B cell (primary cell): ENCODE data around the gene BAK1. TPM values are rescaled to one million over a fixed set of nuclear protein-coding genes. Genes with fewer than 3 reads are reported as not detected.

Source experiments
- ATAC-seq: fragments of 200-7000 bp; cut with Tn5 transposase; one replicate; pipeline ENCODE4 v1.10.0; 2021; ENCODE audit warnings: low read depth, mild to moderate bottlenecking, moderate number of reproducible peaks, moderate library complexity
- CTCF ChIA-PET: fragments of 350-600 bp; sonication (Branson Sonifier 250); formaldehyde crosslinking; loops from one replicate; lab custom pipeline; 2021; ENCODE audit warnings: antibody characterized with exemption, inconsistent platforms; lab: Charles Lee
- POLR2A ChIA-PET: fragments of 350-600 bp; sonication (Branson Sonifier 250); formaldehyde crosslinking; loops from one replicate; lab custom pipeline; 2021; ENCODE audit warnings: antibody characterized with exemption; lab: Charles Lee
- DNase-seq: peaks from one replicate; pipeline ENCODE4 v3.0.0; 2013
- H2AFZ ChIP-seq: 2 replicates; pipeline ENCODE4 v1.6.1; 2012; ENCODE audit warnings: mild to moderate bottlenecking, low read depth, low read length; ENCODE audit not compliant: insufficient read depth, poor library complexity, severe bottlenecking
- H3K27ac ChIP-seq, 2 donors: 1 replicate in 1 of 2; 2 replicates in 1 of 2; pipeline ENCODE4 v1.5.1; 2012 to 2013; ENCODE audit warnings: low read length in 2 of 2, mild to moderate bottlenecking in 2 of 2, moderate library complexity in 1 of 2
- H3K27me3 ChIP-seq, 4 experiments: fragments of 200-600 bp in 1 of 4; sonication (generic) in 1 of 4; replicated peaks in 1 of 4; 1 replicate in 2 of 4; 2 replicates in 2 of 4; pipeline versions ENCODE4 v1.6.1 to v1.7.0; 2013 to 2016; ENCODE audit warnings: low read length in 3 of 4, mild to moderate bottlenecking in 2 of 4, mixed read lengths in 1 of 4, moderate library complexity in 1 of 4; ENCODE audit not compliant: insufficient read depth in 4 of 4, control insufficient read depth in 3 of 4; ENCODE audit errors: control extremely low read depth in 1 of 4
- H3K36me3 ChIP-seq, 2 experiments: replicated peaks in 1 of 2; 1 replicate in 1 of 2; 2 replicates in 1 of 2; pipeline versions ENCODE4 v1.6.1 to v1.7.1; 2013; ENCODE audit warnings: low read length in 1 of 2; ENCODE audit not compliant: insufficient read depth in 2 of 2, control insufficient read depth in 1 of 2; ENCODE audit errors: control extremely low read depth in 1 of 2, extremely low read depth in 1 of 2
- H3K4me1 ChIP-seq, 2 donors: fragments of 200-600 bp in 1 of 2; sonication (generic) in 1 of 2; 1 replicate in 1 of 2; 2 replicates in 1 of 2; pipeline versions ENCODE4 v1.5.1 to v1.6.1; 2013 to 2017; ENCODE audit warnings: low read length in 2 of 2; ENCODE audit not compliant: control insufficient read depth in 2 of 2, insufficient read depth in 2 of 2
- H3K4me2 ChIP-seq: replicated peaks from 2 replicates; pipeline ENCODE3; 2012; ENCODE audit warnings: mild to moderate bottlenecking, low read depth, low read length; ENCODE audit not compliant: poor library complexity, severe bottlenecking
- H3K4me3 ChIP-seq, 5 experiments: fragments of 200-600 bp in 1 of 5; sonication (generic) in 1 of 5; 1 replicate in 3 of 5; 2 replicates in 2 of 5; pipeline versions ENCODE4 v1.5.1 to v1.7.0; 2011 to 2016; ENCODE audit warnings: low read length in 4 of 5, mild to moderate bottlenecking in 4 of 5, low read depth in 2 of 5, control low read depth in 1 of 5, moderate library complexity in 1 of 5; ENCODE audit not compliant: insufficient read depth in 1 of 5; ENCODE audit errors: control extremely low read depth in 1 of 5, extremely low read depth in 1 of 5
- H3K79me2 ChIP-seq: fragments of 200-600 bp; sonication (generic); one replicate; pipeline ENCODE4 v1.6.0; 2016; ENCODE audit warnings: low read length; ENCODE audit not compliant: control insufficient read depth, insufficient read depth
- H3K9ac ChIP-seq: fragments of 200-600 bp; sonication (generic); 2 replicates; pipeline ENCODE4 v1.6.1; 2017; ENCODE audit warnings: mild to moderate bottlenecking, low read length, moderate library complexity
- H3K9me3 ChIP-seq, 3 donors: one replicate each; pipeline versions ENCODE4 v1.6.1 to v1.7.1; 2013; ENCODE audit warnings: low read length in 2 of 3; ENCODE audit not compliant: control insufficient read depth in 2 of 3, insufficient read depth in 1 of 3; ENCODE audit errors: control extremely low read depth in 1 of 3
- H4K20me1 ChIP-seq: 2 replicates; pipeline ENCODE4 v1.6.0; 2012; ENCODE audit warnings: mild to moderate bottlenecking, low read length; ENCODE audit not compliant: insufficient read depth, control insufficient read depth, poor library complexity, severe bottlenecking
- H3K27ac Mint-ChIP-seq: one replicate; pipeline ENCODE4 v1.8.0; 2021; ENCODE audit warnings: mixed read lengths
- H3K27me3 Mint-ChIP-seq: one replicate; pipeline ENCODE4 v1.8.0; 2021; ENCODE audit warnings: mixed read lengths
- H3K4me1 Mint-ChIP-seq: one replicate; pipeline ENCODE4 v1.8.0; 2021; ENCODE audit warnings: mixed read lengths
- H3K4me3 Mint-ChIP-seq: one replicate; pipeline ENCODE4 v1.8.0; 2021; ENCODE audit warnings: mixed read lengths
- H3K9me3 Mint-ChIP-seq: one replicate; pipeline ENCODE4 v1.8.0; 2022; ENCODE audit warnings: mixed read lengths; ENCODE audit not compliant: insufficient read depth
- CTCF ChIP-seq: fragments of 200-600 bp; IDR thresholded peaks from one replicate; pipeline ENCODE4 v1.8.0; 2022; ENCODE audit warnings: antibody characterized with exemption, mild to moderate bottlenecking
- EZH2 ChIP-seq: IDR thresholded peaks from 2 replicates; pipeline ENCODE4 v1.6.1; 2012; ENCODE audit warnings: borderline replicate concordance, low read depth, mild to moderate bottlenecking, moderate library complexity, low read length; ENCODE audit not compliant: insufficient read depth, poor library complexity, severe bottlenecking
- WGBS: methylation state at CpG from one replicate; pipeline ENCODE4 v1.1.5; 2013; ENCODE audit warnings: missing lambda C conversion rate; ENCODE audit not compliant: insufficient coverage; 5-methylcytosine and 5-hydroxymethylcytosine counted together
- intact Hi-C: fragments of 100-400 bp; cut with micrococcal nuclease; formaldehyde crosslinking; loops from one replicate; pipeline ENCODE4 v1.10.0; 2022
- polyA plus RNA-seq: library from polyadenylated mRNA; depleted of rRNA; stranded (reverse); fragments of >200 nt; gene quantifications from 2 replicates; pipeline ENCODE4 v1.2.3, GENCODE V29; 2012
- total RNA-seq, 2 donors: library from RNA; stranded (reverse); fragments of 120-200 nt in 1 of 2; gene quantifications; 1 replicate in 1 of 2; 2 replicates in 1 of 2; pipeline versions ENCODE4 v1.2.3 to v1.2.4, GENCODE V29; 2013 to 2022

BAK1 gene
- total and polyA plus RNA-seq, 2 donors (not counting 1 experiment from before 2014, with no cell fraction given), result 23.3 to 34.3 TPM

DNA sequence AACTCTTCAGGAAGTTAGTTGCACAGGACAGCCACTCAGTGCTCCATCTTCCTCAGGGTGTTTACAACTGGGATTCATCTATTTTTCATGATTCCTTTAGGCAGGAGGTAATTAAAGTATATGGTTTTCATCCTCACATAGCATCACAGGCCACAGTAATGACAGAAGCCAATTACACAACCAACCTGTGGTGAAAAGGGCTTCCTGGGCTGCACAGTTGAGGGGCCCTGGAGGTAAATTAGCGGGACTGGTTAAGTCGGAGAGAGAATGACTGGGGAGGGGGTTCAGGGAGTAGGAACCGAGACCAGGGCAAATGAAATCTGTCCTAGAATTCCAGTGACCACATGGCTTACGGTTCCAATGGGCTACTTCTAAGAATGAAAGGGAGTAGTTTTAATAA, 37.0 kb downstream of the BAK1 start:
- Histone ChIP-seq H3K4me2 (no peak overlapping the region), H2AFZ (no peak overlapping the region), H4K20me1 (no peaks in the 10 kb centered on the region), H3K79me2 (no peaks in the 10 kb centered on the region), H3K27me3 (no peaks in the 10 kb centered on the region), H3K36me3 (no peaks in the 10 kb centered on the region), H3K4me3 (no peak overlapping the region), H3K27ac (no peak overlapping the region), H3K9me3 (no peaks in the 10 kb centered on the region), H3K4me1 (peaks cover 0 to 3% of the 10 kb centered on the region in 2 donors), H3K9ac (no peak overlapping the region)
- Mint-ChIP-seq H3K27ac (no peak overlapping the region), H3K27me3 (peaks cover 4% of the 10 kb centered on the region), H3K9me3 (no peaks in the 10 kb centered on the region), H3K4me3 (no peak overlapping the region), H3K4me1 (peaks cover 3% of the 10 kb centered on the region)
- POLR2A ChIA-PET, result no interaction called here
- intact Hi-C loops, result no loop called here
- no peak for ATAC-seq
- CTCF ChIA-PET, result no interaction called here
- TF ChIP-seq EZH2 (no peak), CTCF (no peak)
- 76% methylated on average over 3 of the region's 4 CpGs for WGBS
- DNase-seq, result no peak

DNA sequence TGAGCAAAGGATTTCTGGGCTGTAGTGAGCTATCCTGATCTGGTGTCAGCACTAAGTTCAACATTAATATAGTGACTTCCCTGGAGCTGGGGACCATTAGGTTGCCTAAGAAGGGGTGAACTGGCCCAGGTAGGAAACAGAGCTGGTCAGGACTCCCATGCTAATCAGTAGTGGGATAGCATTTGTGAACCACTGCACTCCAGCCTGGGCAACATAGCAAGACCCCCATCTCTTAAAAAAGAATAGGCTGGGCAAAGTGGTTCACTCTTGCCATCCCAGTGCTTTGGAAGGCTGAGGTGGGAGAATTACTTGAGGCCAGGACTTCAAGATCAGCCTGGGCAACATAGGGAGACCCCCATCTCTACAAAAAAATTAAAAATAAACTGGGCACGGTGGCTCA, 39.3 kb downstream of the BAK1 start:
- intact Hi-C loops, result no loop called here
- no peak for DNase-seq
- CTCF ChIA-PET, result no interaction called here
- no peak overlapping the region for H3K27ac Mint-ChIP-seq
- Histone ChIP-seq H3K4me2 (no peak overlapping the region), H3K4me3 (no peak overlapping the region), H3K4me1 (no peaks in the 10 kb centered on the region), H3K36me3 (no peaks in the 10 kb centered on the region), H2AFZ (no peak overlapping the region), H3K79me2 (no peaks in the 10 kb centered on the region), H4K20me1 (no peaks in the 10 kb centered on the region), H3K27me3 (no peaks in the 10 kb centered on the region), H3K9me3 (no peaks in the 10 kb centered on the region), H3K27ac (no peak overlapping the region), H3K9ac (no peak overlapping the region)
- ATAC-seq, result no peak
- WGBS, result no CpG with 5 or more reads among the region's 1 CpG
- H3K4me3 Mint-ChIP-seq, result no peak overlapping the region
- TF ChIP-seq EZH2 (no peak), CTCF (no peak)
- POLR2A ChIA-PET, result interaction anchor here (0.5 kb wide), 1 partner anchor 1947 kb away, joined by 3 read pairs; no protein-coding TSS in a partner anchor
- no peaks in the 10 kb centered on the region for H3K4me1 Mint-ChIP-seq
- no peaks in the 10 kb centered on the region for H3K9me3 Mint-ChIP-seq
- peaks cover 4% of the 10 kb centered on the region for H3K27me3 Mint-ChIP-seq
